Endothelial cell (in vitro differentiated cells): ENCODE results near the gene MEF2D. TPM values are rescaled to one million over a fixed set of nuclear protein-coding genes. Genes with fewer than 3 reads are reported as not detected.
A peak's percentile ranks its signal among the peaks of the same experiment; 100 is the strongest.

Experiments
- DNase-seq: peaks from one replicate; pipeline ENCODE4 v3.0.0; 2021; ENCODE audit warnings: low spot score
- H3K27ac Mint-ChIP-seq: one replicate; pipeline ENCODE4 v1.8.0; 2021; ENCODE audit warnings: mixed read lengths, inconsistent platforms; ENCODE audit not compliant: unreplicated experiment
- H3K27me3 Mint-ChIP-seq: one replicate; pipeline ENCODE4 v1.8.0; 2021; ENCODE audit warnings: mild to moderate bottlenecking, moderate library complexity, mixed read lengths, inconsistent platforms; ENCODE audit not compliant: unreplicated experiment
- H3K36me3 Mint-ChIP-seq: one replicate; pipeline ENCODE4 v1.8.0; 2021; ENCODE audit warnings: mild to moderate bottlenecking, low read depth, mixed read lengths, inconsistent platforms; ENCODE audit not compliant: unreplicated experiment
- H3K4me1 Mint-ChIP-seq: one replicate; pipeline ENCODE4 v1.8.0; 2021; ENCODE audit warnings: mild to moderate bottlenecking, mixed read lengths, inconsistent platforms; ENCODE audit not compliant: unreplicated experiment
- H3K4me3 Mint-ChIP-seq: one replicate; pipeline ENCODE4 v1.8.0; 2021; ENCODE audit warnings: mild to moderate bottlenecking, mixed read lengths, inconsistent platforms; ENCODE audit not compliant: unreplicated experiment
- H3K9me3 Mint-ChIP-seq: one replicate; pipeline ENCODE4 v1.8.0; 2021; ENCODE audit warnings: mixed read lengths, inconsistent platforms; ENCODE audit not compliant: unreplicated experiment
- total RNA-seq: library from RNA; stranded (reverse); fragmentation: NEBNext Ultra II Directional; extraction: Animal tissue kit (Norgen Biotek cat#: 25700); gene quantifications from one replicate; pipeline ENCODE4 v1.2.1, GENCODE V29; 2021; ENCODE audit not compliant: unreplicated experiment
- TF ChIP-seq, protein P1 (sequence below): fragments of 200-600 bp; sonication (generic); IDR thresholded peaks from one replicate; pipeline ENCODE4 v1.5.0; 2021; ENCODE audit warnings: antibody characterized with exemption; ENCODE audit not compliant: unreplicated experiment

The MEF2D gene
- total RNA-seq, 1 donor from 2014 or later = 45.2 TPM

DNA sequence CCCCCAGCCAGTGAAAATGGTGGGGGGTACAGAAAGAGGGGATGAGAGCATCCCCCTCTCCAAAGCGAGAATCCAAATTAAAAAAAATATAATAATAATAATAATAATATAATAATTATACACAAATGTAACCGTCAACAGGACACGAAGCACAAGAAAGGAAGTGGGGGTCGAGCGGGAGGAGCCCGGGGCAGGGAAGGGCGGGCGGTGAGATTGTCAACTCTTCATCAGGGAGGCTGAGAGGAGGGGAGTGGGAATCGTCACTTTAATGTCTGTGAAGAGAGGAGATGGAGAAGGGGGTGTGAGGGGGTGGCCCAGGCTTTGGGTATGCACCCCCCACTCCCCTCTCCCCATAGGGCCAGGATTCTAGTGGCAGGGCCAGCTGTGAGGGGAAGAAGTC lies 33.2 kb downstream of the MEF2D start:
- no peak for DNase-seq
- Mint-ChIP-seq H3K27me3 (peaks cover 10% of the 10 kb centered on the region), H3K4me1 (peaks cover 25% of the 10 kb centered on the region), H3K36me3 (peaks cover 32% of the 10 kb centered on the region), H3K4me3 (no peak overlapping the region), H3K9me3 (no peaks in the 10 kb centered on the region), H3K27ac (no peak overlapping the region)
- TF ChIP-seq, protein P1, sequence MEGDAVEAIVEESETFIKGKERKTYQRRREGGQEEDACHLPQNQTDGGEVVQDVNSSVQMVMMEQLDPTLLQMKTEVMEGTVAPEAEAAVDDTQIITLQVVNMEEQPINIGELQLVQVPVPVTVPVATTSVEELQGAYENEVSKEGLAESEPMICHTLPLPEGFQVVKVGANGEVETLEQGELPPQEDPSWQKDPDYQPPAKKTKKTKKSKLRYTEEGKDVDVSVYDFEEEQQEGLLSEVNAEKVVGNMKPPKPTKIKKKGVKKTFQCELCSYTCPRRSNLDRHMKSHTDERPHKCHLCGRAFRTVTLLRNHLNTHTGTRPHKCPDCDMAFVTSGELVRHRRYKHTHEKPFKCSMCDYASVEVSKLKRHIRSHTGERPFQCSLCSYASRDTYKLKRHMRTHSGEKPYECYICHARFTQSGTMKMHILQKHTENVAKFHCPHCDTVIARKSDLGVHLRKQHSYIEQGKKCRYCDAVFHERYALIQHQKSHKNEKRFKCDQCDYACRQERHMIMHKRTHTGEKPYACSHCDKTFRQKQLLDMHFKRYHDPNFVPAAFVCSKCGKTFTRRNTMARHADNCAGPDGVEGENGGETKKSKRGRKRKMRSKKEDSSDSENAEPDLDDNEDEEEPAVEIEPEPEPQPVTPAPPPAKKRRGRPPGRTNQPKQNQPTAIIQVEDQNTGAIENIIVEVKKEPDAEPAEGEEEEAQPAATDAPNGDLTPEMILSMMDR = no peak

DNA sequence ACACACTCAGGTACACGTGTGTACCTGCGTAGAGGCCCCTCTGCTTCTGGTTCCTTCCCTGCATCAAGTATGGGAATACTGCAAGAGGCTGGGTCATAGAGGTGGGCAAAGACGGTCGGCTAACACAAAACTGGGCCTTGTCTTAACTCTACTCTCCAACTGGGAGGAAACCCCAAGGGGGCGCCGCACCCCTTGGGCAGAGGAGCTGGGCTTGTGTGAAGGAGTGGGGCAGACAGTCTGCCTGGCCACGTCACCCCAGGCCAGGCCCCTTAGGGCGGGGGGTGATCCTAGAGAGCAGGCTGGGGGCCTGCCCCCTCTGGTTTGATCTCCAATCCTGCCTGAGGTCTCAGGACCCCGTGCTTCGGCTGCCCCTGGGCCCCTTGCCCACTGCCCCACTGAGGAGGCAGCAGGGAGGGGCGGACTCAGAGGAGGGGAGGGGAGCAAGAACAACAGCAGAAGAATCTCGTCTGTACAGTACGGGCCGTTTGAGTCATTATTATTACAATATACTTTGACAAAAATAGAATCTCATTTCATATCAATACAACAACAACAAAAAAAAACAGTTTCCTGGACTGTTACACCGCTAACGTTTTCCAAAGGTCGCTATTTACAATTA lies 34.7 kb downstream of the MEF2D start:
- TF ChIP-seq, protein P1 = no peak
- DNase-seq = peak; percentile 26
- Mint-ChIP-seq H3K27ac (no peak overlapping the region), H3K4me1 (peaks cover 25% of the 10 kb centered on the region), H3K27me3 (peaks cover 10% of the 10 kb centered on the region), H3K36me3 (peaks cover 22% of the 10 kb centered on the region), H3K4me3 (peak overlapping the region; percentile 45), H3K9me3 (no peaks in the 10 kb centered on the region)

GRCh38 chr1:156464825-156465452 lies 35.6 kb downstream of the MEF2D start:
- DNase-seq = no peak
- TF ChIP-seq, protein P1 = no peak
- Mint-ChIP-seq H3K4me1 (peaks cover 25% of the 10 kb centered on the region), H3K4me3 (peak overlapping the region; percentile 56), H3K9me3 (no peaks in the 10 kb centered on the region), H3K27me3 (peaks cover 10% of the 10 kb centered on the region), H3K36me3 (peaks cover 22% of the 10 kb centered on the region), H3K27ac (no peak overlapping the region)

- TF ChIP-seq, protein P1 = no peak
- Mint-ChIP-seq H3K36me3 (peaks cover 18% of the 10 kb centered on the region), H3K4me1 (peaks cover 25% of the 10 kb centered on the region), H3K9me3 (no peaks in the 10 kb centered on the region), H3K4me3 (peak overlapping the region; percentile 65), H3K27ac (no peak overlapping the region), H3K27me3 (peaks cover 11% of the 10 kb centered on the region)
- DNase-seq = no peak
Observed at GRCh38 chr1:156464335-156464734, 36.2 kb downstream of the MEF2D start.

DNA sequence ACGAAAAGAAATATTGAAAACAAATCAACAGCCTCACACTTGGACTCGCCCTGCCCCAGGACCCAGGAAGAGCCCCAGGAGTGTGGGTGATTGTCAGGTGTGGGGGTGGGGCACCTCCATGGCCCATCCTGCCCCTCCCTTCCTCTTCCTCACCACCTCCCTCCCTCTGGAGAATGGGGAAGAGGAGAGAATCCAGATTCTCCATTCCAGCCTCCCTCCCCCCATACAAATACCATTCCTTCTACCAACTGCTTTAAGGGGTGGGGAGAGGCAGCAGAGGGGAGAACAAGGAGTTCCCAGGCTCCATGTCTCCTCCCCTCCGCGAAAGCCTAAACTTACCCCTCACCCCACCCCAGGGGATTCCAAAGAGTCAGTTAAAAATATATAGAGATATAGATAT lies 36.7 kb downstream of the MEF2D start:
- TF ChIP-seq, protein P1 = no peak
- Mint-ChIP-seq H3K4me1 (peaks cover 25% of the 10 kb centered on the region), H3K27ac (no peak overlapping the region), H3K4me3 (no peak overlapping the region), H3K36me3 (peaks cover 17% of the 10 kb centered on the region), H3K9me3 (no peaks in the 10 kb centered on the region), H3K27me3 (peaks cover 11% of the 10 kb centered on the region)
- DNase-seq = no peak
